Measurements from ENCODE around the gene DES.
"Not testable (repeated sequence)": the region's sequence is repeated elsewhere in the genome, so short reads cannot be mapped to it uniquely, and the experiment has no call there.

The DES gene

DNA sequence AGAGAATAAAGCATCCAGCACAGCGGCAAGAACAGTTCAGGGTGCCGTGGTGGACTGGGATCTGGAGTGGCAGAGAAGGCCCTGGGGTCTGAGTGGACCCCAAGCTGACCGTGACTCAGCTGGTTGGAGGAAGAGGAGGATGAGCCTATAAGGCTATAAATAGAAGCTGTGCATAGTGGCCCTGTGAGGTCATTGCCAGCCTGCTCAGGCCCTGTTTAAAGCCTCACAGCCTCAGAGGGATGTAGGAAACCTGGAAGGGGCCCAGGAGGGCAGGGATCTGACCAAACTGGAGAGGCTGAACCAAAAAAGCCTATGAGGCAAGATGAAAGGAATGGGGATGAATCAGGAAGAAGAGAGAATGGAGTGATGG, 11.3 kb upstream of the DES start:
- Mint-ChIP-seq H3K27me3 (peaks cover 68% of the 10 kb centered on the region), H3K4me3 (no peak overlapping the region), H3K4me1 (no peaks in the 10 kb centered on the region), H3K9me3 (no peaks in the 10 kb centered on the region), H3K36me3 (no peaks in the 10 kb centered on the region), H3K27ac (no peak overlapping the region)
- no peak for ATAC-seq

- not testable (repeated sequence) for H3K9me3 Mint-ChIP-seq, H3K36me3 Mint-ChIP-seq, H3K4me3 Mint-ChIP-seq, ATAC-seq, H3K27ac Mint-ChIP-seq, H3K4me1 Mint-ChIP-seq
- H3K27me3 Mint-ChIP-seq = peaks cover 67% of the 10 kb centered on the region
Measured at GRCh38 chr2:219407343-219407742, 10.8 kb upstream of the DES start.

DNA sequence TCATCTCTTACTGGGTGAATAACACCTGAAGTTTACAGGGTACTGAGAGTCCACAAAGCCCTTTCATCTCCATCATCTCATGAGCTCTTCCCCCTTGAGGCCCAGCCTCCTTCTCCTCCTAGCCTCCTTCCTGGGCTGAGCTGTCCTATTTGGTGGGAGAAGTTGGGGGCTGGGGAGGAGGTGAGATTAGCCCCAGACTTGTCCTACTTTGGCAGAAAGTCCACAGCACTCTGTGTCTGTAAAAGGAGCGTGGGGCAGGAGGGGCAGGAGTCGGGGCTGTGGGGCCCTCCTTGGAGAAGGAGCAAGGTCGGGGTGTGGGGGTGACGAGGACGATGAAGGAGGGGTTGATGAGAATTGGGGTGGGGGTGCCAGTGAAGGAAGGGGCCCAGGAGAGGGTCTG, 10.0 kb upstream of the DES start:
- no peak overlapping the region for H3K27ac Mint-ChIP-seq
- H3K4me1 Mint-ChIP-seq = no peaks in the 10 kb centered on the region
- H3K27me3 Mint-ChIP-seq = peaks cover 70% of the 10 kb centered on the region
- ATAC-seq = peak; percentile 18
- H3K36me3 Mint-ChIP-seq = no peaks in the 10 kb centered on the region
- H3K9me3 Mint-ChIP-seq = no peaks in the 10 kb centered on the region
- H3K4me3 Mint-ChIP-seq = no peak overlapping the region

GRCh38 chr2:219408631-219409030, 9.5 kb upstream of the DES start:
- no peak overlapping the region for H3K27ac Mint-ChIP-seq
- H3K36me3 Mint-ChIP-seq = no peaks in the 10 kb centered on the region
- no peaks in the 10 kb centered on the region for H3K9me3 Mint-ChIP-seq
- H3K4me3 Mint-ChIP-seq = no peak overlapping the region
- peaks cover 71% of the 10 kb centered on the region for H3K27me3 Mint-ChIP-seq
- H3K4me1 Mint-ChIP-seq = no peaks in the 10 kb centered on the region
- no peak for ATAC-seq

- Mint-ChIP-seq H3K27me3 (peaks cover 67% of the 10 kb centered on the region), H3K9me3 (no peaks in the 10 kb centered on the region), H3K4me1 (no peaks in the 10 kb centered on the region), H3K4me3 (no peak overlapping the region), H3K27ac (no peak overlapping the region), H3K36me3 (no peaks in the 10 kb centered on the region)
- no peak for ATAC-seq
Measured at GRCh38 chr2:219409619-219410018, 8.6 kb upstream of the DES start.

DNA sequence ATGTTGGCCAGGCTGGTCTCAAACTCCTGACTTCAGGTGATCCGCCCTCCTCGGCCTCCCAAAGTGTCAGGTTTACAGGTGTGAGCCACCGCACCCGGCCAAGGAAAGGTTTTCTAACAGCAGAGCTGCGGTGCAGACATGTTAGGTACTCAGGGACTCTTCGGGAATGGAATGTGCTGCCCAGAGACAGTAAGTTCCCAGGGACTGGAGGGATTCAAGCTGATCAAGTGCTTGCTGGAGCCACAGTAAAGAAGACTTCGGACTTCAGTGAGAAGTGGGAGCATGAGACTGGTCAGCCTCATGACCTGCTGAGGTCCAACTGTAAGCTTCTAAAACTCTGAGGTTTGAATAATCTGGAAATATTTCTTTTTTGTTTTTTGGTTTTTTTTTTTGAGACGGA, 7.8 kb upstream of the DES start:
- H3K36me3 Mint-ChIP-seq = no peaks in the 10 kb centered on the region
- no peak for ATAC-seq
- H3K27ac Mint-ChIP-seq = no peak overlapping the region
- H3K27me3 Mint-ChIP-seq = peaks cover 59% of the 10 kb centered on the region
- H3K9me3 Mint-ChIP-seq = no peaks in the 10 kb centered on the region
- H3K4me1 Mint-ChIP-seq = no peaks in the 10 kb centered on the region
- no peak overlapping the region for H3K4me3 Mint-ChIP-seq

GRCh38 chr2:219414857-219415256, 3.3 kb upstream of the DES start:
- no peak for ATAC-seq
- Mint-ChIP-seq H3K4me3 (no peak overlapping the region), H3K27ac (no peak overlapping the region), H3K27me3 (peaks cover 63% of the 10 kb centered on the region), H3K36me3 (no peaks in the 10 kb centered on the region), H3K4me1 (no peaks in the 10 kb centered on the region), H3K9me3 (no peaks in the 10 kb centered on the region)

GRCh38 chr2:219415580-219416234, 2.5 kb upstream of the DES start:
- Mint-ChIP-seq H3K4me3 (no peak overlapping the region), H3K27ac (no peak overlapping the region), H3K9me3 (no peaks in the 10 kb centered on the region), H3K36me3 (no peaks in the 10 kb centered on the region), H3K4me1 (no peaks in the 10 kb centered on the region), H3K27me3 (peaks cover 65% of the 10 kb centered on the region)
- ATAC-seq = no peak

GRCh38 chr2:219416235-219416602, 2.0 kb upstream of the DES start:
- peaks cover 70% of the 10 kb centered on the region for H3K27me3 Mint-ChIP-seq
- H3K9me3 Mint-ChIP-seq = no peaks in the 10 kb centered on the region
- H3K36me3 Mint-ChIP-seq = no peaks in the 10 kb centered on the region
- no peak overlapping the region for H3K27ac Mint-ChIP-seq
- no peak overlapping the region for H3K4me3 Mint-ChIP-seq
- no peaks in the 10 kb centered on the region for H3K4me1 Mint-ChIP-seq
- ATAC-seq = no peak

DNA sequence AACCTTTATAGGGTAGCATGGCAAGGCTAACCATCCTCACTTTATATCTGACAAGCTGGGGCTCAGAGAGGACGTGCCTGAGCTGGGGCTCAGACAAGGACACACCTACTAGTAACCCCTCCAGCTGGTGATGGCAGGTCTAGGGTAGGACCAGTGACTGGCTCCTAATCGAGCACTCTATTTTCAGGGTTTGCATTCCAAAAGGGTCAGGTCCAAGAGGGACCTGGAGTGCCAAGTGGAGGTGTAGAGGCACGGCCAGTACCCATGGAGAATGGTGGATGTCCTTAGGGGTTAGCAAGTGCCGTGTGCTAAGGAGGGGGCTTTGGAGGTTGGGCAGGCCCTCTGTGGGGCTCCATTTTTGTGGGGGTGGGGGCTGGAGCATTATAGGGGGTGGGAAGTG, 1.2 kb upstream of the DES start:
- peaks cover 77% of the 10 kb centered on the region for H3K27me3 Mint-ChIP-seq
- H3K4me1 Mint-ChIP-seq = no peaks in the 10 kb centered on the region
- no peak overlapping the region for H3K27ac Mint-ChIP-seq
- ATAC-seq = no peak
- H3K9me3 Mint-ChIP-seq = no peaks in the 10 kb centered on the region
- H3K4me3 Mint-ChIP-seq = no peak overlapping the region
- no peaks in the 10 kb centered on the region for H3K36me3 Mint-ChIP-seq

DNA sequence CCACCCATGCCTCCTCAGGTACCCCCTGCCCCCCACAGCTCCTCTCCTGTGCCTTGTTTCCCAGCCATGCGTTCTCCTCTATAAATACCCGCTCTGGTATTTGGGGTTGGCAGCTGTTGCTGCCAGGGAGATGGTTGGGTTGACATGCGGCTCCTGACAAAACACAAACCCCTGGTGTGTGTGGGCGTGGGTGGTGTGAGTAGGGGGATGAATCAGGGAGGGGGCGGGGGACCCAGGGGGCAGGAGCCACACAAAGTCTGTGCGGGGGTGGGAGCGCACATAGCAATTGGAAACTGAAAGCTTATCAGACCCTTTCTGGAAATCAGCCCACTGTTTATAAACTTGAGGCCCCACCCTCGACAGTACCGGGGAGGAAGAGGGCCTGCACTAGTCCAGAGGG, 803 bp upstream of the DES start:
- Mint-ChIP-seq H3K27me3 (peaks cover 77% of the 10 kb centered on the region), H3K9me3 (no peaks in the 10 kb centered on the region), H3K4me1 (no peaks in the 10 kb centered on the region), H3K4me3 (no peak overlapping the region), H3K36me3 (no peaks in the 10 kb centered on the region), H3K27ac (no peak overlapping the region)
- no peak for ATAC-seq

GRCh38 chr2:219419012-219419324, 791 bp downstream of the DES start:
- Mint-ChIP-seq H3K4me3 (no peak overlapping the region), H3K27me3 (peaks cover 75% of the 10 kb centered on the region), H3K27ac (no peak overlapping the region)

DNA sequence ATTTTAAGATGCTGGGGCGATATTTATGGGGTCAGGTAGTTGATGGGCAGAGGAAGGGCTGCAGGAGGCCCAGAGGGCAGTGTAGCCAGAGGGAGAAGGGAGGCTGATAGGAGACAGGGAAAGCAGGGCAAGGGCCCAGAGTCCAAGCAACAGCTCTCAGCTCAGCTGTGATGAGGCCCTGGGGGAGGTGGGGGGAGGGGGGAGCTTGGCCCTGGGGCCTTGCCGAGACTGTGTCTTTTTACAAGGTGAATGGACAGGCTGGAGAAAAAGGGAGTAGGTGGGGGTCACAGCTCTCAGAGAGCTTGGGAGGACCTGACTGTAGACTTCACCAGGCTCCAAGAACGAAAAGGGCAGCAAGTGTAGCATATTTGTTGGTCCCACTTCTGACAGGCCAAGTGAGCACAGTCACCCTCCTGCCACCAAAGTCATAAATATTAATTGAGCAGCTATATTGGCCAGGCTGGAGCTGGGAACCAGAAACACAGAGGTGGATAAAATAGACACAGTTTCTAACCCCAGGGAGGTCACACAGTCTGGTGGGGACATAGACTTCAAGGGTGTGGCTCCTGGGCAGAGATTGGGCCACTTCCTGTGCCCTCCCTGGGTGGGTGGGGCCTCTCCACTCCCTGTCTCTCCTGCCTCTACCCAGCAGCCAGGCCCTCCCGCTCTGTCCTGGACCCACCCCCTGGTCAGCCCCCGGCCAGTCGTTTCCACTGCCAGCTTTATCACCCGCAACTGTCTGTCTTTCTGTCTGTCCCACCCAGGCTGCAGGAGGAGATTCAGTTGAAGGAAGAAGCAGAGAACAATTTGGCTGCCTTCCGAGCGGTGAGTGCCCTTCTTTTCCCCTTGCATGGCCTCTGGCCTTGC, 1.4 kb downstream of the DES start:
- no peak overlapping the region for H3K4me3 Mint-ChIP-seq
- H3K36me3 Mint-ChIP-seq = no peaks in the 10 kb centered on the region
- no peaks in the 10 kb centered on the region for H3K4me1 Mint-ChIP-seq
- H3K9me3 Mint-ChIP-seq = no peaks in the 10 kb centered on the region
- no peak overlapping the region for H3K27ac Mint-ChIP-seq
- H3K27me3 Mint-ChIP-seq = peaks cover 79% of the 10 kb centered on the region
- no peak for ATAC-seq

More at GRCh38 chr2:219419012-219419324, 791 bp downstream of the DES start:
- Mint-ChIP-seq H3K9me3 (no peaks in the 10 kb centered on the region), H3K4me1 (no peaks in the 10 kb centered on the region), H3K36me3 (no peaks in the 10 kb centered on the region)
- ATAC-seq = no peak

GRCh38 chr2:219420687-219421086, 2.5 kb downstream of the DES start:
- Mint-ChIP-seq H3K4me1 (no peaks in the 10 kb centered on the region), H3K27me3 (peaks cover 90% of the 10 kb centered on the region), H3K9me3 (no peaks in the 10 kb centered on the region), H3K4me3 (no peak overlapping the region), H3K27ac (no peak overlapping the region), H3K36me3 (no peaks in the 10 kb centered on the region)
- ATAC-seq = no peak

DNA sequence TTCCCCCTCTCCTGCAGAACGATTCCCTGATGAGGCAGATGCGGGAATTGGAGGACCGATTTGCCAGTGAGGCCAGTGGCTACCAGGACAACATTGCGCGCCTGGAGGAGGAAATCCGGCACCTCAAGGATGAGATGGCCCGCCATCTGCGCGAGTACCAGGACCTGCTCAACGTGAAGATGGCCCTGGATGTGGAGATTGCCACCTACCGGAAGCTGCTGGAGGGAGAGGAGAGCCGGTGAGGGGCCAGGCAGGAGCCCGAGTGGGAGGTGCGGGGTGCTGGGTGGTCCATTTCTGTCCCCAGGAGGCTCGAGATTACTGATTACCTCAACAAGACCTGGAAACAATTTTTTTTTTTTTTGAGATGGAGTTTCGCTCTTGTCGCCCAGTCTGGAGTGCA, 3.1 kb downstream of the DES start:
- Mint-ChIP-seq H3K27ac (no peak overlapping the region), H3K36me3 (no peaks in the 10 kb centered on the region), H3K9me3 (no peaks in the 10 kb centered on the region), H3K4me1 (no peaks in the 10 kb centered on the region), H3K4me3 (no peak overlapping the region), H3K27me3 (peaks cover 90% of the 10 kb centered on the region)
- no peak for ATAC-seq

- Mint-ChIP-seq H3K27me3 (peaks cover 93% of the 10 kb centered on the region), H3K27ac (no peak overlapping the region), H3K9me3 (no peaks in the 10 kb centered on the region), H3K4me3 (no peak overlapping the region), H3K36me3 (no peaks in the 10 kb centered on the region), H3K4me1 (no peaks in the 10 kb centered on the region)
- ATAC-seq = no peak
Measured at GRCh38 chr2:219422952-219423534, 4.9 kb downstream of the DES start.
